GM23248 (cell line): ENCODE data around the gene EMC8. TPM values are rescaled to one million over a fixed set of nuclear protein-coding genes. Genes with fewer than 3 reads are reported as not detected.
"Not testable (repeated sequence)": the region's sequence is repeated elsewhere in the genome, so short reads cannot be mapped to it uniquely, and the experiment has no call there.

Experiments
- DNase-seq: peaks from one replicate; pipeline ENCODE4 v3.0.0-alpha.2; 2015
- H2AFZ ChIP-seq: fragments of 200-600 bp; sonication (generic); 2 replicates; pipeline ENCODE4 v1.6.1; 2016; ENCODE audit warnings: antibody characterized with exemption
- H3F3A ChIP-seq: fragments of 200-600 bp; sonication (generic); 2 replicates; pipeline ENCODE4 v1.6.1; 2016; ENCODE audit warnings: mild to moderate bottlenecking, antibody characterized with exemption, mixed run types; ENCODE audit not compliant: insufficient read depth
- H3K27ac ChIP-seq: fragments of 200-600 bp; sonication (generic); 2 replicates; pipeline ENCODE4 v1.5.1; 2016; ENCODE audit warnings: mild to moderate bottlenecking
- H3K27me3 ChIP-seq: fragments of 200-600 bp; sonication (generic); replicated peaks from 2 replicates; pipeline ENCODE4 v1.6.1; 2016; ENCODE audit warnings: mild to moderate bottlenecking; ENCODE audit not compliant: insufficient read depth
- H3K36me3 ChIP-seq: fragments of 200-600 bp; sonication (generic); 2 replicates; pipeline ENCODE4 v1.6.1; 2016; ENCODE audit warnings: low read depth, mild to moderate bottlenecking
- H3K4me1 ChIP-seq: fragments of 200-600 bp; sonication (generic); 2 replicates; pipeline ENCODE4 v1.6.1; 2016; ENCODE audit warnings: mild to moderate bottlenecking; ENCODE audit not compliant: insufficient read depth
- H3K4me2 ChIP-seq: fragments of 200-600 bp; sonication (generic); one replicate; pipeline ENCODE4 v1.6.1; 2016; ENCODE audit warnings: mild to moderate bottlenecking; ENCODE audit not compliant: unreplicated experiment
- H3K4me3 ChIP-seq: fragments of 200-600 bp; sonication (generic); 2 replicates; pipeline ENCODE4 v1.5.1; 2016; ENCODE audit warnings: mild to moderate bottlenecking
- H3K79me2 ChIP-seq: fragments of 200-600 bp; sonication (generic); 2 replicates; pipeline ENCODE4 v1.6.1; 2016; ENCODE audit warnings: mild to moderate bottlenecking; ENCODE audit not compliant: insufficient read depth
- H3K9ac ChIP-seq: fragments of 200-600 bp; sonication (generic); 2 replicates; pipeline ENCODE4 v1.6.1; 2016; ENCODE audit warnings: mild to moderate bottlenecking
- H3K9me2 ChIP-seq: fragments of 200-600 bp; sonication (generic); 2 replicates; pipeline ENCODE4 v1.6.1; 2016; ENCODE audit warnings: mixed run types, mild to moderate bottlenecking, moderate library complexity; ENCODE audit not compliant: insufficient read depth
- H3K9me3 ChIP-seq: fragments of 200-600 bp; sonication (generic); one replicate; pipeline ENCODE4 v1.6.1; 2017; ENCODE audit warnings: low read depth
- H4K20me1 ChIP-seq: fragments of 200-600 bp; sonication (generic); 2 replicates; pipeline ENCODE4 v1.6.0; 2016; ENCODE audit not compliant: insufficient read depth
- EZH2 ChIP-seq: fragments of 200-600 bp; sonication (generic); IDR thresholded peaks from 2 replicates; pipeline ENCODE4 v1.6.1; 2018; ENCODE audit warnings: antibody characterized with exemption, mild to moderate bottlenecking; ENCODE audit not compliant: insufficient read depth, poor library complexity, severe bottlenecking
- EZH2phosphoT487 ChIP-seq: fragments of 200-600 bp; sonication (generic); IDR thresholded peaks from 2 replicates; pipeline ENCODE4 v1.6.1; 2018; ENCODE audit warnings: antibody characterized with exemption, moderate library complexity, mild to moderate bottlenecking, low read depth; ENCODE audit not compliant: insufficient read depth
- WGBS, 2 experiments: methylation state at CpG; one replicate each; pipeline ENCODE4 v1.1.6; 2015 to 2017; ENCODE audit warnings: low lambda C conversion rate in 2 of 2, low coverage in 1 of 2; ENCODE audit errors: missing lambda C conversion rate in 2 of 2; 5-methylcytosine and 5-hydroxymethylcytosine counted together
- in situ Hi-C: fragments of 300-500 bp; cut with MboI; formaldehyde crosslinking; loops from 2 replicates; pipeline ENCODE4 v1.15.0; 2020
- polyA plus RNA-seq: library from polyadenylated mRNA; unstranded; fragments of >200 nt; fragmentation: Nextera tagmentation; extraction: Ambion mirVana; gene quantifications from 2 replicates; pipeline ENCODE4 v1.2.1, GENCODE V29; 2016
- total RNA-seq: library from RNA; depleted of rRNA; stranded (reverse); fragments of >200 nt; shearing (Covaris generic); gene quantifications from 2 replicates; pipeline ENCODE4 v1.2.3, GENCODE V29; 2014

Gene EMC8
- total and polyA plus RNA-seq, 2 experiments from 2014 or later, result 35.2 to 39.4 TPM

DNA sequence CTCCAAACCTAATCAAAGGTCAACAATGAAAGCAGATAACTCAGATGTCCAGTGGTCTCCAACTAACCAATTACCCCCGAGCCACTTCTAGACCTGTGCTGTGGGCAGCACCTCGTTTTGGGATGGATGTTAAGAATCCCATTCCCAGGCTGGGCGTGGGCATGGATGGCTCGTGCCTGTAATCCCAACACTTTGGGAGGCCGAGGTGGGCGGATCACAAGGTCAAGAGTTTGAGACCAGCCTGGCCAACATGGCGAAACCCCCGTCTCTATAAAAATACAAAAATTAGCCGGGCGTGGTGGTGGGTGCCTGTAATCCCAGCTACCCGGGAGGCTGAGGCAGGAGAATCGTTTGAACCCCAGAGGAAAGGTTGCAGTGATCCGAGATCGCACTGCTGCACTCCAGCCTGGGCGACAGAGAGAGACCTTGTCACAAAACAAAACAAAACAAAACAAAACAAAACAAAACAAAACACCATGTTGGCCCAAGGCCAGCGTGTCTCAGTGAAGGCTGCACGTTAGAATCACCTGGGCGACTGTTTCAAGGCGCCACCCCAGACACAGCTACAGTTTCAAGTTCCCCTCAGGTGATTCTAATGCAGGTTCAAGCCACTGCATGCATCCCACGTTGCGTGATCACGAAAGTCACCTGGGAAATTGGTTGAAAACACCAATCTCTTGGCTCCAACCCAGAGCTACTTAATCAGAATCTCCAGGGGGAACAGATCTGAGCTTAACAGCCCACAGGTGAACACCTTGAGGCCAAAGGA lies 21.4 kb upstream of the EMC8 start:
- H3F3A ChIP-seq, result no peaks in the 10 kb centered on the region
- peaks cover 30% of the 10 kb centered on the region for H3K27me3 ChIP-seq
- no peak for TF ChIP-seq EZH2
- no peak for DNase-seq
- H3K79me2 ChIP-seq, result no peaks in the 10 kb centered on the region
- no peak overlapping the region for H3K27ac ChIP-seq
- H2AFZ ChIP-seq, result no peak overlapping the region
- no peaks in the 10 kb centered on the region for H3K9me3 ChIP-seq
- 42% methylated on average over 22 of the region's 22 CpGs for WGBS, 2 experiments
- no peaks in the 10 kb centered on the region for H4K20me1 ChIP-seq
- no peaks in the 10 kb centered on the region for H3K9me2 ChIP-seq
- H3K4me1 ChIP-seq, result no peaks in the 10 kb centered on the region
- H3K36me3 ChIP-seq, result no peaks in the 10 kb centered on the region
- H3K4me3 ChIP-seq, result no peak overlapping the region
- H3K4me2 ChIP-seq, result no peak overlapping the region
- in situ Hi-C loops, result loop anchor here (10.0 kb wide), 2 partner anchors 164 to 194 kb away; no protein-coding TSS in a partner anchor
- H3K9ac ChIP-seq, result no peak overlapping the region

DNA sequence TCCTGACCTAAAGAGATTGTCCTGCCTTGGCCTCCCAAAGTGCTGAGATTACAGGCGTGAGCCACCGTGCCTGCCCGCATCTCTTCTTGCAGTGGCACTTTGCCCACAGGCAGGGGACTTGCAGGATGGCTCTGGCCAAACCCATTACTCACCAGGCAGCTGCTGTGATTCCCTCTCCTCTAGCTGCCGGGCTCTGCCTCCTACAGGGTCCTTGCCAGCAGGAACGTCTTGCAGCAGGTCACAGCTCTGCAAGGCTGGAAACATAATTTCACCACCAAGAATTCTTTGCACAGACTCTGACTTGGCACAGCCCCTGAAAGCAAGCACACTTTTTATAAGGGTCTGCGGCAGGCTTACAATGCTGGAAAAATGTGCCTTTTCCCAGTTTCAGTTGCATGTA lies 20.4 kb upstream of the EMC8 start:
- DNase-seq, result peak; percentile 5
- Histone ChIP-seq H2AFZ (no peak overlapping the region), H3K36me3 (no peaks in the 10 kb centered on the region), H3K4me3 (no peak overlapping the region), H3K9me2 (no peaks in the 10 kb centered on the region), H4K20me1 (no peaks in the 10 kb centered on the region), H3K4me1 (no peaks in the 10 kb centered on the region), H3K79me2 (no peaks in the 10 kb centered on the region), H3K9ac (no peak overlapping the region), H3K27me3 (peaks cover 37% of the 10 kb centered on the region), H3K4me2 (no peak overlapping the region), H3K9me3 (no peaks in the 10 kb centered on the region), H3K27ac (no peak overlapping the region), H3F3A (no peaks in the 10 kb centered on the region)
- TF ChIP-seq EZH2phosphoT487 (no peak), EZH2 (no peak)
- 26 to 34% methylated on average over 6 of the region's 6 CpGs for WGBS, 2 experiments
- in situ Hi-C loops, result loop anchor here (10.0 kb wide), 2 partner anchors 165 to 195 kb away; no protein-coding TSS in a partner anchor

DNA sequence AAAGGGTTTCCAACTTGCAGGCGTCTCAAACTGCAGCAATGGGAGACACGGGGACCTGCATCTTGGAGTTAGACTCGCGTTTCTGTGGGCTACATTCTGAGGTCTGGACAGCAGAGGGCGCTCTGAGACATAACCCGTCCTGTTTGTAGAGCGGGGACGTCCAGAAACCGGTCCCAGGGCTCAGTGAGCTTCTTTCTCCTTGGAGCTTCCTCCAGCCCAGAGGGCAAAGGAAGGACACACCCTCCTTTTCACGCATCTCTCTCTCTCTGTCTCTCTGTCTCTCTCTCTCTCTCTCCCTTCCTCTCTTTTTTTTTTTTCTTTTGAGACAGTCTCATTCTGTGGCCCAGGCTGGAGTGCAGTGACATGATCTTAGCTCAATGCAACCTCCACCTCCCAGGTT lies 19.9 kb upstream of the EMC8 start:
- no peak overlapping the region for H3K4me2 ChIP-seq
- WGBS, 2 experiments, result 5 to 11% methylated on average over 10 of the region's 10 CpGs
- no peak overlapping the region for H3K27ac ChIP-seq
- no peaks in the 10 kb centered on the region for H3K9me3 ChIP-seq
- no peaks in the 10 kb centered on the region for H3F3A ChIP-seq
- H4K20me1 ChIP-seq, result no peaks in the 10 kb centered on the region
- in situ Hi-C loops, result no loop called here
- H2AFZ ChIP-seq, result no peak overlapping the region
- no peaks in the 10 kb centered on the region for H3K4me1 ChIP-seq
- peaks cover 42% of the 10 kb centered on the region for H3K27me3 ChIP-seq
- DNase-seq, result peak; percentile 77
- no peak overlapping the region for H3K4me3 ChIP-seq
- H3K9me2 ChIP-seq, result no peaks in the 10 kb centered on the region
- TF ChIP-seq EZH2 (no peak), EZH2phosphoT487 (no peak)
- H3K36me3 ChIP-seq, result no peaks in the 10 kb centered on the region
- H3K79me2 ChIP-seq, result no peaks in the 10 kb centered on the region
- no peak overlapping the region for H3K9ac ChIP-seq

DNA sequence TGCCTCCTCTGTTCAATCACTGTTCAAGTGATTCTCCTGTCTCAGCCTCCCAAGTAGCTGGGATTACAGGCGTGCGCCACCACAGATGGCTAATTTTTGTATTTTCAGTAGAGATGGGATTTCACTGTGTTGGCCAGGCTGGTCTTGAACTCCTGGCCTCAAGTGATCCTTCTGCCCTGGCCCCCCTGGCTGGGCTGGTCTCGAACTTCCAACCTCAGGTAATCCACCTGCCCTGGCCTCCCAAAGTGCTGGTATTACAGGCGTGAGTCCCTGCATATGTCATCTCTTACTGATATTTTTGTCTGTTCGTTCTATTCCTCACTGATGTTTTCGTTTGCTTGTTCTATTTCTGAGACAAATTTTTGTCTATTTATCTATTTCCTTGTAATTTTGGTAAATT lies 17.9 kb upstream of the EMC8 start:
- H3K9me2 ChIP-seq, H3K4me1 ChIP-seq, H3K4me2 ChIP-seq, H3K9me3 ChIP-seq, H3K4me3 ChIP-seq, H2AFZ ChIP-seq, H4K20me1 ChIP-seq, H3K36me3 ChIP-seq, DNase-seq, in situ Hi-C loops, H3K79me2 ChIP-seq, H3F3A ChIP-seq, H3K27ac ChIP-seq, H3K9ac ChIP-seq: not testable (repeated sequence)
- peaks cover 60% of the 10 kb centered on the region for H3K27me3 ChIP-seq
- WGBS, 2 experiments, result 60 to 66% methylated on average over 6 of the region's 6 CpGs
